Thoracic aorta (tissue), 2 donors: ENCODE results near the gene NMT2. TPM values are rescaled to one million over a fixed set of nuclear protein-coding genes. Genes with fewer than 3 reads are reported as not detected.

Experiments
- ATAC-seq: fragments of 150-250 bp; one replicate; pipeline ENCODE4 v1.8.0; 2017; ENCODE audit warnings: low read depth; ENCODE audit not compliant: insufficient number of reproducible peaks, low FRiP score
- DNase-seq: peaks from one replicate; pipeline ENCODE4 v3.0.0-alpha.2; 2020; ENCODE audit warnings: low spot score
- H3K27ac ChIP-seq, 2 donors: fragments of 200-600 bp; sonication (generic); 1 replicate in 1 of 2; 2 replicates in 1 of 2; pipeline ENCODE4 v1.5.1; 2016; ENCODE audit warnings: mild to moderate bottlenecking in 2 of 2, moderate library complexity in 2 of 2
- H3K27me3 ChIP-seq: fragments of 200-600 bp; sonication (generic); replicated peaks from 2 replicates; pipeline ENCODE4 v1.6.0; 2016; ENCODE audit warnings: mild to moderate bottlenecking; ENCODE audit not compliant: insufficient read depth
- H3K36me3 ChIP-seq: fragments of 200-600 bp; sonication (generic); one replicate; pipeline ENCODE4 v1.5.1; 2016
- H3K4me1 ChIP-seq, 2 donors: fragments of 200-600 bp; sonication (generic); 1 replicate in 1 of 2; 2 replicates in 1 of 2; pipeline versions ENCODE4 v1.5.1 to v1.6.0; 2016; ENCODE audit warnings: low read depth in 2 of 2, mild to moderate bottlenecking in 1 of 2; ENCODE audit not compliant: control insufficient read depth in 1 of 2
- H3K4me3 ChIP-seq: fragments of 200-600 bp; sonication (generic); 2 replicates; pipeline ENCODE4 v1.5.1; 2016; ENCODE audit warnings: mild to moderate bottlenecking
- H3K9me3 ChIP-seq: fragments of 200-600 bp; sonication (generic); 2 replicates; pipeline ENCODE4 v1.5.1; 2016
- total RNA-seq, 2 donors: library from RNA; depleted of rRNA; stranded (reverse); fragments of >200 nt; gene quantifications; one replicate each; pipeline versions ENCODE4 v1.1.0 to v1.2.3, GENCODE V29; 2016
- TF ChIP-seq, protein P1 (sequence below): fragments of 200-600 bp; sonication (generic); IDR thresholded peaks from one replicate; pipeline ENCODE4 v1.5.1; 2019; ENCODE audit warnings: antibody characterized with exemption

The NMT2 gene
- 10 to 100 TPM; 15.0 to 18.7 TPM for total RNA-seq

DNA sequence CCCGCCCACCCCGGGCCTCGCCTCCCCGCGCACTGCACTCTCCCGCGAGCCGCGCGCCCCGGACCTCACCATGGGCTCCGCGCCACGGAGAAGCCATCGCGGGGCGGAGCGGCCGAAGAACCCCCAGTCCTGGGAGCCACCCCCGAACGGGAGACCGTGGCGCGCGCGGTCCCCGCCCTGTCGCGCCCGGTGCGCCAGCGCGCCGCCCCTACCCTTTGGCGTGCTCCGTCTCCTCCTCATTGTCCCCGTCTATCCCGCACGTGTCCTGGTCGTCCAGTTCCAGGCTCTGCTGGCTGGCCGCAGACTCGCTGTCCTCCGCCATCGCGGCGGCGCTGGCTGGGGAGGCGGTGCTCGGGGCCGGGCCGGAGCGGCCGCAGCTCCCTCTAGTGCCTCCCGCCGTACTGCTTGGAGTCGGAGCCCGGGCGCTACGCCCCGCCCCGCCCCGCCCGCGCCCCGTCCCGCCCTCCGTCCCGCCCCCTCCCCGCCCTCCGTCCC, at the start of gene NMT2:
TSS of gene NMT2 (minus strand) at position 403 of the 495 bp plus-strand sequence. CDS start at position 322, 81 bp downstream.
- H3K27ac ChIP-seq = peak within 1 kb of the TSS; percentile 69 to 79
- H3K4me1 ChIP-seq = peaks cover 9 to 33% of the 10 kb centered on the region in 2 donors
- ATAC-seq = peak; percentile 65
- H3K4me3 ChIP-seq = peak within 1 kb of the TSS; percentile 88
- no peaks in the 10 kb centered on the region for H3K27me3 ChIP-seq
- no peaks in the 10 kb centered on the region for H3K36me3 ChIP-seq
- TF ChIP-seq, protein P1, sequence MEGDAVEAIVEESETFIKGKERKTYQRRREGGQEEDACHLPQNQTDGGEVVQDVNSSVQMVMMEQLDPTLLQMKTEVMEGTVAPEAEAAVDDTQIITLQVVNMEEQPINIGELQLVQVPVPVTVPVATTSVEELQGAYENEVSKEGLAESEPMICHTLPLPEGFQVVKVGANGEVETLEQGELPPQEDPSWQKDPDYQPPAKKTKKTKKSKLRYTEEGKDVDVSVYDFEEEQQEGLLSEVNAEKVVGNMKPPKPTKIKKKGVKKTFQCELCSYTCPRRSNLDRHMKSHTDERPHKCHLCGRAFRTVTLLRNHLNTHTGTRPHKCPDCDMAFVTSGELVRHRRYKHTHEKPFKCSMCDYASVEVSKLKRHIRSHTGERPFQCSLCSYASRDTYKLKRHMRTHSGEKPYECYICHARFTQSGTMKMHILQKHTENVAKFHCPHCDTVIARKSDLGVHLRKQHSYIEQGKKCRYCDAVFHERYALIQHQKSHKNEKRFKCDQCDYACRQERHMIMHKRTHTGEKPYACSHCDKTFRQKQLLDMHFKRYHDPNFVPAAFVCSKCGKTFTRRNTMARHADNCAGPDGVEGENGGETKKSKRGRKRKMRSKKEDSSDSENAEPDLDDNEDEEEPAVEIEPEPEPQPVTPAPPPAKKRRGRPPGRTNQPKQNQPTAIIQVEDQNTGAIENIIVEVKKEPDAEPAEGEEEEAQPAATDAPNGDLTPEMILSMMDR = peak; percentile 22
- no peak for DNase-seq
- H3K9me3 ChIP-seq = no peaks in the 10 kb centered on the region

- Histone ChIP-seq H3K27me3 (no peaks in the 10 kb centered on the region), H3K4me3 (no peak overlapping the region), H3K9me3 (no peaks in the 10 kb centered on the region), H3K4me1 (no peaks in the 10 kb centered on the region), H3K36me3 (no peaks in the 10 kb centered on the region), H3K27ac (no peak overlapping the region)
- ATAC-seq = no peak
- no peak for DNase-seq
- TF ChIP-seq, protein P1 = no peak
Measured at GRCh38 chr10:15216700-15217099, 48.2 kb upstream of the NMT2 start.

DNA sequence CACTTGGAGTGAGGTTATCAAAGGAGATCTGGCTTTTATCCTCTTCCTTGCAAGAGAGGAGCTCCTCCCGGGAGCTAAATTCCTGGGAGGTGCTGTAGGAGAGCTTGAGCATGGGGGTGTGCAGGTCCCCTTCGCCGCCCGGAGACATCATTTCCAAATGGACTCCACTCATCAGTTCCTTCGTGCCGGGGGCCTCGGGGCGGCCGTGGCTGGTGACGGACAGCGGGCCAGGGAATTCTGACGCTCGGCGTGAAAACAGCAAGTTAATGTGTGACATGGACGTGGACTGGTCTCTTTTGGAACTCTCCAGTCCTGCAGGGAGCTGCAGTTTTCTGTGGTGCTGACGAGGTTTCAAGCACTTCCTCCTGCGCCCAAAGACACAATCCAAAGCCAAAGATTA, 45.7 kb upstream of the NMT2 start:
- ATAC-seq (no peak), DNase-seq (no peak)
- no peaks in the 10 kb centered on the region for H3K27me3 ChIP-seq
- H3K27ac ChIP-seq = no peak overlapping the region
- no peaks in the 10 kb centered on the region for H3K4me1 ChIP-seq
- H3K9me3 ChIP-seq = no peaks in the 10 kb centered on the region
- no peaks in the 10 kb centered on the region for H3K36me3 ChIP-seq
- no peak overlapping the region for H3K4me3 ChIP-seq
- TF ChIP-seq, protein P1 = no peak

DNA sequence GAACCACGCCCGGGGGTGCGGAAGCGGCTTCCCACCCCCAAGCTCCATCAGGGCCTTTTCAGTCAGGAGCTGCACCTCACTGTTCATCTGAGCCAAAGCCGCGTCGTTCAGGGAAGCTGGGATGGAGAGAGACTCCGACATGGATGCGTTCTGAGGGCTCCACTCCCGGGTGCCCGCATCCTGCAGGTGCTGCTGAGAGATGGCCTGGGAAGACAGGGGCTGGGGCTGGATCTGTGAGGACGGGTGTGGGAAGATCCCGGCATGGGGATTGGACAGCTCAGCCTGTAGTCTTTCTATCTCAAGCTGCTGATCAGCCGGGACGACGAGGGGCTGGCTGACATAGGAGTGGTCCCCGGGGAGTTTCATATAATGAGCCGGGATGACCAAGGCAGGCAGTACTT, 45.0 kb upstream of the NMT2 start:
- TF ChIP-seq, protein P1 = no peak
- Histone ChIP-seq H3K4me1 (no peaks in the 10 kb centered on the region), H3K27me3 (no peaks in the 10 kb centered on the region), H3K9me3 (no peaks in the 10 kb centered on the region), H3K4me3 (no peak overlapping the region), H3K36me3 (no peaks in the 10 kb centered on the region), H3K27ac (no peak overlapping the region)
- ATAC-seq (no peak), DNase-seq (no peak)

DNA sequence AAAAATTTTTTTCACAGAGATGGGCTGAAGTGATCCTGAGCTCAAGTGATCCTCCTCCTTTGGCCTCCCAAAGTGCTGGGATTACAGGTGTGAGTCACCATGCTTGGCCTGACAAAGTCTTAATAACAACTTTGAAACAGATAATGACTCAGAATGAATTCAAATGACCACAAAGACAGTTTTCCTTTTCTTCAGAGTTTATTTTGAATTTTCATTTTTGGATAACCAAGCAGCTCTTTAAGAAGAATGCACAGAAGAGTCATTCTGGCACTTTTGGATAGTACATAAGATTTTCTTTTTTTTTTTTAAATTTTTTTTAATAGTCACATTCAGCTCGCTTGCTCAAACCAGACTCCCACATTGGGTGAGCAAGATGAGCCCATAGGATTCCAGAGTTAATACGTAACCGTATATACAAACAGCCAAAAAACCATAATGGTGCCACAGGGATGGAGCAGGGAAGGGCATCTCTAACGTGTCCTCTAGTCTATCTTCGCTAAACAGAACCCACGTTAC, 43.0 kb upstream of the NMT2 start:
- DNase-seq = no peak
- no peak for ATAC-seq
- TF ChIP-seq, protein P1 = no peak
- H3K4me1 ChIP-seq = no peaks in the 10 kb centered on the region
- H3K4me3 ChIP-seq = no peak overlapping the region
- no peaks in the 10 kb centered on the region for H3K9me3 ChIP-seq
- H3K36me3 ChIP-seq = no peaks in the 10 kb centered on the region
- no peak overlapping the region for H3K27ac ChIP-seq
- H3K27me3 ChIP-seq = no peaks in the 10 kb centered on the region
